ENCODE measurements around the gene MRPS22. TPM values are rescaled to one million over a fixed set of nuclear protein-coding genes. Genes with fewer than 3 reads are reported as not detected.
A peak's percentile ranks its signal among the peaks of the same experiment; 100 is the strongest.

The MRPS22 gene
- polyA plus RNA-seq = 32.5 TPM

GRCh38 chr3:139343895-139344856, at the start of gene MRPS22:
TSS of gene MRPS22 (plus strand) at chr3:139344020. CDS start at chr3:139344027, 7 bp downstream.
- H3K27ac Mint-ChIP-seq = peak within 1 kb of the TSS in 1 of 3 donors; percentile 84
- peaks cover 6% of the 10 kb centered on the region for H3K27me3 Mint-ChIP-seq
- H3K4me1 Mint-ChIP-seq = peaks cover 0 to 7% (median 2%) of the 10 kb centered on the region in 3 donors
- peaks cover 3% of the 10 kb centered on the region for H3K36me3 Mint-ChIP-seq
- H3K4me3 Mint-ChIP-seq = peak within 1 kb of the TSS in 2 of 4 donors; percentile 18 to 80
- H3K9me3 Mint-ChIP-seq = no peaks in the 10 kb centered on the region

DNA sequence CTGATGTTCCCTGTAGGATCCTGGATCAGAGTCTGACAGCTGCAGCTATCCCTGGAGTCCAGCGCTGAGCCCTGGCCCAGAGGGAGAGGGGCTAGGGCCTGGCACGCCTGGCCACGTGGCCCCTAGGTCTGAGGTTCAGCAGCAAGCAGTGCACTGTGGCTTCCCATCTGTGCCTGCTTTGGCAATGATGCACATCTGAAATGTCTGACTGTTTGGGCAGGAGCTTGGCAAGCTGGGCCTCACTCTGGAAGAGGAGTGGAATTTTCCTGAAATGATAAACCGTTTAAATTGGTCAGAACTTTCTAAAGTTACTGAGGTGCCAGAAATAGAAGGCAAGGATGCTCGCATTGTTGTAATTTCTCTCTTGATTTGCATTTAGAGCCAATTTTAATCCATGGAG, 48.8 kb upstream of the MRPS22 start:
- H3K27me3 Mint-ChIP-seq = peaks cover 4% of the 10 kb centered on the region

GRCh38 chr3:139296141-139296718, 47.6 kb upstream of the MRPS22 start:
- no peak overlapping the region for H3K4me3 Mint-ChIP-seq

More for the DNA sequence above, 48.8 kb upstream of the MRPS22 start:
- no peak overlapping the region for H3K27ac Mint-ChIP-seq
- H3K4me1 Mint-ChIP-seq = no peaks in the 10 kb centered on the region
- H3K4me3 Mint-ChIP-seq = no peak overlapping the region
- peaks cover 0 to 3% (median 0%) of the 10 kb centered on the region in 3 donors for H3K9me3 Mint-ChIP-seq
- H3K36me3 Mint-ChIP-seq = no peaks in the 10 kb centered on the region

DNA sequence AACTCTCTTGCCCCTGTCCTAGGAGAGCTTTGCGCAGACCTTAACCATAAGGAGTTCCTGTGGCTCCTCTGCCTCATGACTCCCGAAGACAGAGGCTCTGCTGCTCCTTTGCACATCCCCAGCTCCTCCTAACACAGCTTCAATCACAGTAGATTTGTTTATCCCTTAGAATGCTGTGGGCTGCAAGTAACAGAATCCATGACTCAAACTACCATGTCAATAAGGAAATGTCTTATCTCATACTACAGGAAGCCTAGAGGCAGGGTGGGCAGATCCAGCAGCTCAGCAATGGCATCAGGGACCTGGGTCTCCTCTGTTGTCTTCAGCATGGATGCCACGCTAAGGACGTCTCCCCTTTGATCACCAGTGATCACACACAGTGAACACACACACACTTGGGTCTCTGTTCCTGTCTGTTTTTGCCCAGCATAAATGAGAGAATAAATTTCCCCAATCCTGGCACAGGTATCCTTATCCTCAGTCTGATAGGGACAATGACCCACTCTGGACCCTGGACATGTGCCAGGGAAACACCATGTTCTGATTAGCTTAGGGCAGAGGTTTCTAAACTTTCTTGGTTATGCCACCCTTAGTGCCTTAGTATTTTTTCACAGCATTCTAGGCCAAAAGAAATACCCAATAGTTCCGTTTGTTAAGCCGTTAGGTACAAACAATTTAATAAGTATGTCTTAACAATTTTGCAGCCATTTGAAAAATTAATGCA, 46.1 kb upstream of the MRPS22 start:
- H3K36me3 Mint-ChIP-seq = no peaks in the 10 kb centered on the region
- peaks cover 0 to 3% (median 0%) of the 10 kb centered on the region in 3 donors for H3K9me3 Mint-ChIP-seq
- H3K4me1 Mint-ChIP-seq = no peaks in the 10 kb centered on the region
- H3K27me3 Mint-ChIP-seq = peaks cover 4% of the 10 kb centered on the region
- H3K4me3 Mint-ChIP-seq = no peak overlapping the region
- H3K27ac Mint-ChIP-seq = no peak overlapping the region

More at GRCh38 chr3:139296141-139296718, 47.6 kb upstream of the MRPS22 start:
- H3K9me3 Mint-ChIP-seq = peaks cover 0 to 3% (median 0%) of the 10 kb centered on the region in 3 donors
- peaks cover 4% of the 10 kb centered on the region for H3K27me3 Mint-ChIP-seq
- H3K36me3 Mint-ChIP-seq = no peaks in the 10 kb centered on the region
- H3K4me1 Mint-ChIP-seq = no peaks in the 10 kb centered on the region
- H3K27ac Mint-ChIP-seq = no peak overlapping the region

DNA sequence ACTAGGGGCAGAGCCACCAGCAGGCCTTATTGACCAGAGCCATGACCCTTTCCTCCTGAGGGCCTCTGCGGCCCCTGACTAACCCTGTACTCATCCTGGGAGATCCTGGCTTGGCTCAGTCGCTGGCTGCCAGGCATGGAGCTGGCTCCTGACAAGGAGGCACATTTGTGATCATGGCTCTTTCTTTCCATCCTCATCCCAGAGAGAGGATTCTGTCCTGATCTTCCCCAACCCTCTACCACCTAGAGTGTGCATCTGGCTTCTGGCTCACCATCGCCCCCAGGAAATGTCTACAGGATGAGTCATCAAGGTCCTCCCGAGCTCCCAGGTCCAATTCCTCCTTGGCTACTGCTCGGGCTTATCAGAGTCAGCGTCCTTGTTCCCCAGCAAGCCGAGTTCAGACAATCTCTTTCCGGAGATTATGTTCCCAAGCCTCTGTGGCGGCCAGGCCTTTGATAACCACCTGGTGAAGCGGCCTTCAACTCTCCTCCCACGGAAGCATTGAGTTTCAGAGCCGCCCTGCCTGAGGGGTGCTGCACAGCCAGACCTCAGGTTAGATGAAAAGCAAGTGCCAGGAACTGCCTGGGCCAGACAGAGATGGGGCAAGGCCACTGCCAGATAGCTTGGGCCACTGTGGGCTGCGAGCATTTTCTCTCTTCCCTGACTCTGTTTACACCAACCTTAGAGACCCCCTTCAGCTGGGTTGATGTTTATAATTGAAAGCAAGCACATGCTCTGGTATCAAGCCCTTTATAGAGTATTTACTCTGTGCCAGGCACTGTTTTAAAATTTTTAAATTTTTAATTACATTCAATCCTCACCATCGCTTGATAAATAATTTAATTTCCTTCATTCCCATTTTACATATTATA, 44.3 kb upstream of the MRPS22 start:
- no peaks in the 10 kb centered on the region for H3K36me3 Mint-ChIP-seq

DNA sequence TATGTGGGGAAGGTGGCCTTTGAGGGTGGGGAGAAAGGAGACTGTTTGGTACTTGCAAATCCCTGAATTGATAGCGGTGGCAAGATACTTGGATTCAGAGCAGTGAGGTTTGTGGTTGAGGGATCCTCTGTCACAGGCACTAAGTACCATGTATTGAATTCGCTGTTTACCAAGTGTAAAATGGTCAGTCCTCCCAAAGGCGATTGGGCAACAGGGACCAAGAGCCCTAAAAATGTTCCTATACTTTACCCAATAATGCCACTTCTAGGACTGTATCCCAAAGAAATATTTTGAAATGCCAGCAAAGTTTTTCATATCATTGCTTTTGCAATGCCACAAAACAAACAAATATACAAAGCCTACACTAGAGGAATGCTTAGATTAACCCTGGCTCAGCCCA, 43.4 kb upstream of the MRPS22 start:
- no peak overlapping the region for H3K27ac Mint-ChIP-seq

More for the DNA sequence above, 44.3 kb upstream of the MRPS22 start:
- Mint-ChIP-seq H3K27ac (peak overlapping the region in 1 of 3 donors; percentile 56), H3K27me3 (peaks cover 2% of the 10 kb centered on the region), H3K9me3 (no peaks in the 10 kb centered on the region), H3K4me3 (no peak overlapping the region), H3K4me1 (no peaks in the 10 kb centered on the region)

DNA sequence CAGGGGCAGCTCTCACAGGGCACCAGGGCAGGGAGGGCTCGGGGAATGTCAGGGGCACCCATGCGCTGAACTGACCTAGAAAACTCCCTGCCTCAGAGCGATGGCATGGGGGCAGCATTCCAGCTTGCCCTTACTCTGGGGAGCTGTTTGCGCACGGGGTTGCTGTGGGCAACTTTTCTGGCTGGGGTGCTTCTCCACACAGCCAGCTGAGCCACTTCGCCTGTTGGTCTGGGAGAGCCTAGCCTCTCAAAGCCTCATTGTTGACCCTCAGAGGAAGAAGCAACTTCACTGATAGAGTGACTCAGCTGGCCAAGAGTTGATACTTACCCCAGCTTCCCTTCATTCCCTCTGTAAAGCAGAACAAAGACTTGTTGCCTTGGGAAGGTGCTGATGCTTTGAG, 42.6 kb upstream of the MRPS22 start:
- Mint-ChIP-seq H3K27me3 (peaks cover 2% of the 10 kb centered on the region), H3K4me1 (no peaks in the 10 kb centered on the region), H3K27ac (no peak overlapping the region), H3K9me3 (no peaks in the 10 kb centered on the region), H3K4me3 (no peak overlapping the region), H3K36me3 (no peaks in the 10 kb centered on the region)

More for the DNA sequence above, 43.4 kb upstream of the MRPS22 start:
- Mint-ChIP-seq H3K27me3 (peaks cover 2% of the 10 kb centered on the region), H3K36me3 (no peaks in the 10 kb centered on the region), H3K4me1 (no peaks in the 10 kb centered on the region), H3K4me3 (no peak overlapping the region), H3K9me3 (no peaks in the 10 kb centered on the region)

GRCh38 chr3:139301654-139302053, 42.2 kb upstream of the MRPS22 start:
- H3K4me1 Mint-ChIP-seq = no peaks in the 10 kb centered on the region
- H3K9me3 Mint-ChIP-seq = no peaks in the 10 kb centered on the region
- H3K4me3 Mint-ChIP-seq = no peak overlapping the region
- peaks cover 2% of the 10 kb centered on the region for H3K27me3 Mint-ChIP-seq
- no peaks in the 10 kb centered on the region for H3K36me3 Mint-ChIP-seq
- H3K27ac Mint-ChIP-seq = no peak overlapping the region

DNA sequence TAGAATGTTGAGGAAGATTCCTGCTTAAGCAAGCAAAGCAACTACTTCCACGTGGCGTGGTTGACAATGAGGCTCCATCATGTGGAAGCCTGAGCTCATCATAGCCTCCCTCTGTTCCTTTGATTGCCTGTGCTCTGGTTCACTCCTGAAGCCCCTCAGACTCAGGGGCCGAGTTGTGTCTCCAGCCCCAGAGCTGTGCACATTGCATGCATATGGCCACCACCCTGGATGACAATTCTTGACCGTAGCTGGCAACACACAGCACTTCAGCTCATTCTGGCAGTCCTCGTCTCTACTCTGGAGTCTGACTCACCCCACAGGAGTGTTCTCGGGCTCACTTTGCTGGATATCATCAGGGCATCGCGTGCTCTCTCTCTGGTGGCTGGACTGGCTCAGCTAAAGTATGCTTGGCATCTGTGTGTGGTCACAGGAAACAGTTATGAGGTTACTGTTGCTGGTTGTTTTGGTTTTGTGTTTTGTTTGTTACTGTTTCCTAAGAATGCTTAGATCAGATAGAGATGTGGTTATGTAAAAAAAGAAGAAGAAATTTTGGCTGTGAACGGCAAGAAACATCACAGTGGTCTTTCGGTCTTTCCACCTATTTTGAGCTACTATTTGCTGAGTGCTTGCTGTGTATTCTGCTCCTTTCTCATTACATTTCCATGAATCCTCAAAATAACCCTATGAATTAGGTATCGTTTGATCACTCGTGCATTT, 41.6 kb upstream of the MRPS22 start:
- Mint-ChIP-seq H3K36me3 (no peaks in the 10 kb centered on the region), H3K4me1 (no peaks in the 10 kb centered on the region), H3K4me3 (no peak overlapping the region), H3K9me3 (no peaks in the 10 kb centered on the region), H3K27me3 (no peaks in the 10 kb centered on the region), H3K27ac (no peak overlapping the region)

GRCh38 chr3:139302801-139303113, 41.1 kb upstream of the MRPS22 start:
- Mint-ChIP-seq H3K4me1 (no peaks in the 10 kb centered on the region), H3K27ac (no peak overlapping the region), H3K27me3 (no peaks in the 10 kb centered on the region), H3K9me3 (peaks cover 0 to 3% (median 0%) of the 10 kb centered on the region in 3 donors), H3K4me3 (no peak overlapping the region), H3K36me3 (no peaks in the 10 kb centered on the region)

- Mint-ChIP-seq H3K36me3 (no peaks in the 10 kb centered on the region), H3K27me3 (no peaks in the 10 kb centered on the region), H3K4me3 (no peak overlapping the region), H3K4me1 (no peaks in the 10 kb centered on the region), H3K9me3 (peaks cover 0 to 3% (median 0%) of the 10 kb centered on the region in 3 donors), H3K27ac (no peak overlapping the region)
Observed at GRCh38 chr3:139303216-139303615, 40.6 kb upstream of the MRPS22 start.

DNA sequence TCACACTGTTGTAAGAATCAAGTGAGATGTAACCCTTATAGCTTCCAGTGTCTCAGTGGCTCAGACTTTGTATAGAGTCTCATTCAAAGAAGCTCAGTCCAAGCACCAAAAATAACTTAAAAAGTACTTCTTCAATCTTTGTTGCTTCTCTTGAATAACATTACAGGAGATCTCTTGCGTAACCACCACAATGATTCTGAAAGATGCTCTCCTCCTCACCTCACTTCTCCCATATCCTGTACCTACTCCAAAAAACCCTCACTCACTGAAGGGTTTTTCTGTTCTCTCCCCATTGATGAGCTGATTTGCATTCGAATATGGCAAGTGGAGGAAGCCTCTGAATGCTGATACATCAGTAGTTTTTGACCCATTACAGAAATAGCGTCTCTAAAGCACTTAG, 39.4 kb upstream of the MRPS22 start:
- Mint-ChIP-seq H3K36me3 (no peaks in the 10 kb centered on the region), H3K4me1 (no peaks in the 10 kb centered on the region), H3K27ac (no peak overlapping the region), H3K9me3 (peaks cover 0 to 3% (median 0%) of the 10 kb centered on the region in 3 donors), H3K27me3 (no peaks in the 10 kb centered on the region), H3K4me3 (no peak overlapping the region)

- no peaks in the 10 kb centered on the region for H3K36me3 Mint-ChIP-seq
- H3K9me3 Mint-ChIP-seq = peaks cover 0 to 3% (median 0%) of the 10 kb centered on the region in 3 donors
- H3K4me1 Mint-ChIP-seq = no peaks in the 10 kb centered on the region
- H3K4me3 Mint-ChIP-seq = no peak overlapping the region
- H3K27ac Mint-ChIP-seq = no peak overlapping the region
- no peaks in the 10 kb centered on the region for H3K27me3 Mint-ChIP-seq
Observed at GRCh38 chr3:139306078-139306477, 37.7 kb upstream of the MRPS22 start.

DNA sequence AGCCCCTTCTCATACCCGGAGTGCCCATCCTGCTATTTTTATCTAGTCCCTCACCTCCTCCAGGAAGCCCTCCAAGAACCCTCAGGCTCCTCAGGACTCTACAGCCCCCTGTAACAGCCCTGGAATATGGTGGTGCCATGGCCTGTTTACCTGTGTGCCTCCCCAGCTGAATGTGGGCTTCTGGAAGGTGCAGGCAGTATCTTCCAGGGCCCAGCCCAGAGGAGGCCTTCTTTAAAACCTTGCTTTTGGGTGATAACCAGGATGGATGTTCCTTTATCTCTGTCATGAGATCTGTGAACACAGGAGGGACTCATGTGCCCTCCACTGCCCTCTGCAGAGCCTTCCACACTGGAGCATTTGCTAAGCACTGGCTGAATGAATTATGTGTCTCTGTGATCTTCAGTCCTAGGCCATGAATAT, 36.7 kb upstream of the MRPS22 start:
- H3K4me1 Mint-ChIP-seq = peaks cover 0 to 1% (median 0%) of the 10 kb centered on the region in 3 donors
- no peaks in the 10 kb centered on the region for H3K27me3 Mint-ChIP-seq
- no peaks in the 10 kb centered on the region for H3K36me3 Mint-ChIP-seq
- H3K4me3 Mint-ChIP-seq = no peak overlapping the region
- H3K27ac Mint-ChIP-seq = no peak overlapping the region
- peaks cover 0 to 3% (median 0%) of the 10 kb centered on the region in 3 donors for H3K9me3 Mint-ChIP-seq
